Measurements from ENCODE around the gene FEM1A. TPM values are rescaled to one million over a fixed set of nuclear protein-coding genes. Genes with fewer than 3 reads are reported as not detected.
A peak's percentile ranks its signal among the peaks of the same experiment; 100 is the strongest.

FEM1A gene
- total and polyA plus RNA-seq, 10 of the 15 experiments (the other 5 are each of a cell fraction or from before 2014, with no cell fraction given), result 0.27 to 17.4 (median 3.8) TPM

DNA sequence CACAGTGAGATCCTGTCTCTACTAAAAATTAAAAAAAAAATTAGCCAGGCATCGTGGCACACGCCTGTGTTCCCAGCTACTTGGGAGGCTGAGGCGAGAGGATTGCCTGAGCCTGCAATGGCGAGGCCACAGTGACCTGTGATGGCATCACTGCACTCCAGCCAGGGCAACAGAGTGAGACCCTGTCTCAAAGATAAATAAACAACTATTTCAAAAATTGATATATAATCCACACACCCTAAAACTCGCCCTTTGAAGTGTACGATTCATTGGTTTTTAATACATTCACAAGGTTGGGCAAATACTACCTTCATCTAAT lies 52.1 kb downstream of the FEM1A start:
- intact Hi-C loops (cut with micrococcal nuclease; ENCODE audit: unreplicated experiment), result no loop called here
- Histone ChIP-seq H3K4me2 (ENCODE audit: control insufficient read depth, insufficient read depth) (no peak overlapping the region), H3K79me2 (ENCODE audit: control insufficient read depth, insufficient read depth, low read length) (no peaks in the 10 kb centered on the region), H3K36me3 (ENCODE audit: control insufficient read depth in 2 of 2, insufficient read depth in 2 of 2, low read length in 1 of 2) (peaks cover 14 to 20% of the 10 kb centered on the region in 2 experiments), H3K4me1 (ENCODE audit: control insufficient read depth, insufficient read depth, low read length) (peaks cover 21% of the 10 kb centered on the region), H3K4me3 (no peak overlapping the region), H4K20me1 (ENCODE audit: control insufficient read depth, insufficient read depth) (no peaks in the 10 kb centered on the region), H3K27me3 (replicated peaks in 1 of 2; ENCODE audit: control insufficient read depth in 2 of 2, insufficient read depth in 2 of 2, low read length in 1 of 2) (no peaks in the 10 kb centered on the region), H3K9me3 (replicated peaks; ENCODE audit: control insufficient read depth, insufficient read depth, low read length) (no peaks in the 10 kb centered on the region), H3K9ac (ENCODE audit: control insufficient read depth, insufficient read depth, low read length) (no peak overlapping the region), H2AFZ (ENCODE audit: control insufficient read depth, low read depth, low read length) (no peak overlapping the region), H3K27ac (ENCODE audit: control insufficient read depth, insufficient read depth) (no peak overlapping the region)
- RAD21 ChIA-PET (ENCODE audit: unreplicated experiment), result interaction anchor here (3.8 kb wide), 1 partner anchor 13 kb away, joined by 16 read pairs; the partner anchor contains the start of gene TICAM1
- DNase-seq (ENCODE audit: low read depth, low spot score) (no peak), FAIRE-seq (no peak), ATAC-seq (no peak)
- TF ChIP-seq, protein P1, sequence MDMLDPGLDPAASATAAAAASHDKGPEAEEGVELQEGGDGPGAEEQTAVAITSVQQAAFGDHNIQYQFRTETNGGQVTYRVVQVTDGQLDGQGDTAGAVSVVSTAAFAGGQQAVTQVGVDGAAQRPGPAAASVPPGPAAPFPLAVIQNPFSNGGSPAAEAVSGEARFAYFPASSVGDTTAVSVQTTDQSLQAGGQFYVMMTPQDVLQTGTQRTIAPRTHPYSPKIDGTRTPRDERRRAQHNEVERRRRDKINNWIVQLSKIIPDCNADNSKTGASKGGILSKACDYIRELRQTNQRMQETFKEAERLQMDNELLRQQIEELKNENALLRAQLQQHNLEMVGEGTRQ (IDR thresholded peaks at IDR 0.05; ENCODE audit: borderline replicate concordance, low read depth, low read length), result no peak
- SMC1A ChIA-PET (ENCODE audit: uncharacterized antibody, unreplicated experiment), result interaction anchor here (1.9 to 13.9 kb wide), 2 partner anchors 21 to 32 kb away, joined by 6 to 176 read pairs; no protein-coding TSS in a partner anchor
- no TSS peak for BruUV-seq (replicated peaks)
- CTCF ChIA-PET, result interaction anchor here (1.2 to 3.6 kb wide), 6 partner anchors 8 to 68 kb away, joined by 3 to 29 read pairs (median 7); partner anchors contain the start of gene TICAM1
- POLR2A ChIA-PET, result interaction anchor here (1.1 to 2.8 kb wide), 2 partner anchors 13 to 14 kb away, joined by 4 to 12 read pairs; partner anchors contain the start of gene TICAM1
- 98% methylated on average over 6 of the region's 6 CpGs for WGBS (ENCODE audit: insufficient coverage, insufficient replicate concordance, low lambda C conversion rate, missing lambda C conversion rate)
- in situ Hi-C loops (cut with MboI), result no loop called here

GRCh38 chr19:4844348-4845179 lies 53.0 kb downstream of the FEM1A start:
- Histone ChIP-seq H3K4me3 (no peak overlapping the region), H3K36me3 (ENCODE audit: control insufficient read depth in 2 of 2, insufficient read depth in 2 of 2, low read length in 1 of 2) (peaks cover 10 to 12% of the 10 kb centered on the region in 2 experiments; a peak in 3 of 4 replicates), H2AFZ (ENCODE audit: control insufficient read depth, low read depth, low read length) (no peak overlapping the region), H3K79me2 (ENCODE audit: control insufficient read depth, insufficient read depth, low read length) (no peaks in the 10 kb centered on the region), H3K27ac (ENCODE audit: control insufficient read depth, insufficient read depth) (no peak overlapping the region), H3K27me3 (replicated peaks in 1 of 2; ENCODE audit: control insufficient read depth in 2 of 2, insufficient read depth in 2 of 2, low read length in 1 of 2) (no peaks in the 10 kb centered on the region), H3K9me3 (replicated peaks; ENCODE audit: control insufficient read depth, insufficient read depth, low read length) (no peaks in the 10 kb centered on the region), H3K4me1 (ENCODE audit: control insufficient read depth, insufficient read depth, low read length) (peaks cover 27% of the 10 kb centered on the region), H3K9ac (ENCODE audit: control insufficient read depth, insufficient read depth, low read length) (no peak overlapping the region), H3K4me2 (ENCODE audit: control insufficient read depth, insufficient read depth) (no peak overlapping the region), H4K20me1 (ENCODE audit: control insufficient read depth, insufficient read depth) (no peaks in the 10 kb centered on the region)
- DNase-seq (ENCODE audit: low read depth, low spot score) (no peak), ATAC-seq (peak; percentile 60), FAIRE-seq (no peak)
- RAD21 ChIA-PET (ENCODE audit: unreplicated experiment), result interaction anchor here (0.6 to 3.8 kb wide), 7 partner anchors 14 to 53 kb away, joined by 3 to 16 read pairs (median 4); partner anchors contain the start of genes FEM1A, PLIN3 and TICAM1
- POLR2A ChIA-PET, result interaction anchor here (1.0 to 2.8 kb wide), 3 partner anchors 10 to 31 kb away, joined by 3 to 12 read pairs (median 6); partner anchors contain the start of gene TICAM1
- CTCF ChIA-PET, result interaction anchor here (0.8 to 3.6 kb wide), 9 partner anchors 13 to 67 kb away, joined by 3 to 29 read pairs (median 5); partner anchors contain the start of gene TICAM1
- 95% methylated on average over 10 of the region's 10 CpGs for WGBS (ENCODE audit: insufficient coverage, insufficient replicate concordance, low lambda C conversion rate, missing lambda C conversion rate)
- no TSS peak for BruUV-seq (replicated peaks)
- SMC1A ChIA-PET (ENCODE audit: uncharacterized antibody, unreplicated experiment), result interaction anchor here (0.7 to 13.9 kb wide), 6 partner anchors 13 to 54 kb away, joined by 3 to 176 read pairs (median 4); partner anchors contain the start of genes FEM1A and TICAM1
- intact Hi-C loops (cut with micrococcal nuclease; ENCODE audit: unreplicated experiment) (no loop called here), in situ Hi-C loops (cut with MboI) (no loop called here)
- TF ChIP-seq DPF2 (IDR thresholded peaks at IDR 0.05) (no peak), NFYB (IDR thresholded peaks at IDR 0.05; ENCODE audit: insufficient read depth, low read depth, low read length) (peak; percentile 63; the same call in 1 of the 2 replicates), ZZZ3 (IDR thresholded peaks at IDR 0.05; ENCODE audit: control insufficient read depth, insufficient read length, low read depth) (no peak), ZNF217 (IDR thresholded peaks at IDR 0.05) (peak; percentile 37; the same call in 1 of the 2 replicates), RAD51 (IDR thresholded peaks at IDR 0.05) (peak; percentile 66; the same call in 1 of the 2 replicates), IKZF1 (conservative IDR thresholded peaks at IDR 0.05) (0 out of 2 replicates have a peak, but pooled peaks have one; percentile 21)
- TF ChIP-seq, protein P1 (IDR thresholded peaks at IDR 0.05; ENCODE audit: borderline replicate concordance, low read depth, low read length), result peak; percentile 10; the same call in 1 of the 2 replicates

All from GM12878 (cell line).